HG03575 (cell line): ENCODE data around the gene C6orf15.

ENCODE experiments used
- ATAC-seq: cut with Tn5 transposase; IDR thresholded peaks from one replicate; pipeline ENCODE4 v1.9.1; 2021; ENCODE audit not compliant: unreplicated experiment, insufficient number of reproducible peaks, low FRiP score; ENCODE audit errors: extremely low read depth

The C6orf15 gene

DNA sequence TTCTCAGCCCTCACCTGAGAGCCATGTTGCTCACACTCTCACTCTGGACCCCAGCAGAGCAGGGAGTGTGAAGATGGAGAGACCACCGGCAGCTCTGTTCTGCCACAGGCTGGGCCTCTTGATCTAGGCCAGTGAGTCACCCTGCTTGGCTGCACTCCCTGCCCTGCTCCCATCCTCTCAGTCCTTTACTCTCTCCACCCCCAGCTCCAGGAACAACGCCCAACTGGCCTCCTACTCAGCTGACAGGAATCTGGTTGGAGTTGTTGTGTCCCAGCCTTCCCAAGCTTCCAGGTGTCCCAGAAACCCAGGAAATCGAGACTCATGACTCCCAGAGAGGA lies 2.1 kb upstream of the C6orf15 start, which contains the start of gene PSORS1C1:
PSORS1C1 (plus strand) TSS at position 260 of the 338 bp plus-strand sequence. CDS start 14,833 bp downstream, outside the sequence.
- ATAC-seq, result no peak

- ATAC-seq, result no peak
These were observed 1.6 kb upstream of the C6orf15 start for GRCh38 chr6:31113861-31114540.

DNA sequence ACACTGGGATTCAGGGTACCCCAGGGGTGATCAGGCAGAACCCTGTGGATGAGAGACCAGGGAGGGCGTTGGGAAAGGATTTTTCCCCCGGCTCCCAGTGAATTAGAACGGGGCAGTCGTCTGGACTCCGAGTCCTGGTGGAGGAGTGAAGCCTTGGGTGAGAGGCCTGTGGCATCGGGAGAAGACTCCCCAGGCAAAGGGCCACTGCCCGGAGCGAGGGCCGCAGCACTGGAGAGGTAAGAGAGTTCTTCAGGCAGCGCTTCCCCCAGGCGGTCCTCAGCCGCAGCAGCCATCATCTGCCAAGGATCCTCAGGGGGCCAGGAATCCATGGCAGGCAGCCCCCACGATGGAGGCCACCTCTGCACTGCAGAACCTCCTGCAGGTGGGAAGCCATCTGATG lies 663 bp downstream of the C6orf15 start:
- ATAC-seq, result no peak

GRCh38 chr6:31110825-31111582 lies 1.4 kb downstream of the C6orf15 start:
- ATAC-seq, result no peak

GRCh38 chr6:31107052-31107451 lies 5.3 kb downstream of the C6orf15 start:
- no peak for ATAC-seq

GRCh38 chr6:31103136-31103535 lies 9.2 kb downstream of the C6orf15 start:
- ATAC-seq, result no peak

- no peak for ATAC-seq
These were observed 13.9 kb downstream of the C6orf15 start for GRCh38 chr6:31098449-31098938.

GRCh38 chr6:31096656-31097055 lies 15.7 kb downstream of the C6orf15 start:
- no peak for ATAC-seq

DNA sequence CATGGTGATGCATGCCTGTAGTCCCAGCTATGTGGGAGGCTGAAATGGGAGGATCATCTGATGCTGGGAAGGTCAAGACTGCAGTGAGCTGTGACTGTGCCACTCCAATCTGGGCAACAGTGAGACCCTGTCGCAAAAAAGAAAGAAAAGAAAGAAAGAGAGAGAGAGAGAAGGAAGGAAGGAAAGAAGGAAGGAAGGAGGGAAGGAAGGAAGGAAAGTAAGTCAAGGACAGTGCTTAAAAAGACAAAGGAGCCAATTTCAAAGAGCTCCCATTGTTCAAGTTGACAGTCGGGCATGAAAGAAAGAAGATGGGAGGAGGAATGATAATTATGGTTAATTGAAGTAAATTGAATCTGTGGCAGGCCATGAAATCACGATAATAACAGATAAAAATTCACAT lies 16.2 kb downstream of the C6orf15 start:
- ATAC-seq, result no peak

DNA sequence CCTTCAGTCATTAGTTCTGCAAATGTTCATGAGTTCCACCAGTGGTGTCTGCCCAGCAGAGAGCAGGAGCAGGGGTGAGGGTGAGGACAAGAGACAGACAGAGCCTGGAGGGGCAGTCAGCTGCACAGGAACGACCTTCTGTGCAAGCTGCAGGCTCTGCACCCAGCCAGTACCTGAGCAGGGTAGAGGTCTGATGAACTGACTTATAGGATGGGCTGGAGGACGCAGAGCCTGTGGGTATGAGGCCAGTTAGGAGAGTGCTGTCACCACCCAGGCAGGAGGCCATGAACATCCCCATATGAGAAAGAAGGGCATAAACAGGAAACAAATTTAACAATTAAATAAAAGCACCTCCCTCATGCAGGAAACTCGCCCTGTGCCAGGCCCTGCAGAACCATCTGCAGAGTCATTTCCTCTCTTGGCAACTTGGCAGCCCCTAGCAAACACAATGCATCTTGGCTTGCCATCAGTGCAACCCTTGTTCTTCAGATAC lies 17.9 kb downstream of the C6orf15 start:
- no peak for ATAC-seq

GRCh38 chr6:31092769-31093505 lies 19.4 kb downstream of the C6orf15 start:
- ATAC-seq, result no peak

GRCh38 chr6:31092238-31092637 lies 20.1 kb downstream of the C6orf15 start:
- no peak for ATAC-seq

GRCh38 chr6:31091680-31092079 lies 20.7 kb downstream of the C6orf15 start:
- ATAC-seq, result no peak

DNA sequence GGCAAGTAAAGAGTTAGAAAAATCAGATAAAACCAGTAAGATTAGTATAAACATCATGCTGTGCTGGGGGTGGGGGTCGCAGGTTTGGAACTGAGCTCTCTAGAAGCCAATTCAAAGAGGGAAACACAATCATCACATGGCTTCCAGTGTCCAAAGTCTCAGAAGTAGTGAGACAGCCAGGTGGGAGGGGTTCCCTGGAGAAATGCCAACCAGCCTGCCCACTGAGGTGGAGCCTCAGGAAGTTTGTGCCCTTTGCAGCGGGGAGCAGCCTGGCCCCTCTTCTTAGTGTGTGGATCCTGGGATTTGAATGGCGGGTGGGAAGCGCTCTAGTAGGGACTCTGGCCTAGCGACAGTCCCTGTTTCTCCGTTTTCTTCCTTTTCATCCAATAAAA lies 21.4 kb downstream of the C6orf15 start:
- no peak for ATAC-seq

- ATAC-seq, result no peak
These were observed 22.0 kb downstream of the C6orf15 start for GRCh38 chr6:31090275-31090972.

DNA sequence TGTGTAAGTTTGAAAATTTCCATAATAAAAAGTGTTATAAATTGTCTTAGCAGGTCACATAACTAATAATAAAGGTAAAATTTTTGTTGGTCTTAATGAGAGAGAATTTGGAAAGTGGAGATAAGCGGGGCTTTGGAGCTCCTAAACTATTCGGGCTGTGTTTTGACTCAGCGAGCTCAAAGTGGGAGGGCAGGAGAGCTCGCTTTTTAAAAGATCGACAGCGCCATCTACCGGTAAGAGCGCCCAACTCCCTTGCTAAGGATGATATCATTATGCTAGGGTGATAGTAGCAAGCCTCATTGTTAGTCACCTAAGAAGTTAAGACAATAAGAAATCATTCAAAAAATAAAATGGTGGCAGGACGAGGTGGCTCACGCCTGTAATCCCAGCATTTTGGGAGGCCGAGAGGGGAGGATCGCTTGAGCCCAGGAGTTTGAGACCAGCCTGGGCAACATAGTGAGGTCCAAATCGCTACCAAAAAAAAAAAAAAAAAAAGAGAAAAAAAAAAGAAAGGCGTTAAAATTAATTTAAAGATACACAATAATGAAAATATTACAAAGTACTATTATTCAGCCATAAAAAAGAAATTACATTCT lies 24.8 kb downstream of the C6orf15 start:
- no peak for ATAC-seq

- no peak for ATAC-seq
These were observed 25.5 kb downstream of the C6orf15 start for GRCh38 chr6:31086788-31087440.

DNA sequence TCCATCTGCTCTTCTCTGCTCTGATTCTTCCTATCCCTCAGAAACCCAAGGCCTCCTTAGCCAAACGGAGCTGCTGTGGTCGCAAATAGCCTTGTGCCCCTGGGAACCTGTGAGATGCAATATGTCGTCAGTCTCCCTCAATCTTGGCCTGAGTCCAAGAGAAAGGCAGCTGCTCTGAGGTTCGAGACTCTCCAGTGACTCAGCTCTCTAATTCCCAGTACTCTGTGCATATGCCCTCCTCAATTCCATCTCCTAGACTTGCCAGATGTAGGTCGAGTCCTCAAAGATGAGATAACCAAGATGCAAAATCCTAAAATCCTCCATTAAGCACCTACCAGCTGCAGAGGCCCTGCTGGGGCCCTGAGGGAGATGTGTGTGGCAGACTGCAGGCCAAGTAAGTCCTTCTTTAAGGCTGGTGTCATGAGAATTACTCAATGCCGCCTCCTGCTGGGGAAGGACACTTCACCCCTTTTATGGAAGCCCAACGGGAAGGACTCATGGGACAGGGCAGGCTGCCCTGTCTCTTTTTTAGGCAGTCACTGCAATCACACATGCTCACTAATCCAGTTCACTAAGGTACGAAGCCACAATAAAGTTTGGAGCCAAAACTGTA lies 28.5 kb downstream of the C6orf15 start:
- ATAC-seq, result no peak
